ENCODE results near the gene CES2.
A peak's percentile ranks its signal among the peaks of the same experiment; 100 is the strongest.

CES2 gene

DNA sequence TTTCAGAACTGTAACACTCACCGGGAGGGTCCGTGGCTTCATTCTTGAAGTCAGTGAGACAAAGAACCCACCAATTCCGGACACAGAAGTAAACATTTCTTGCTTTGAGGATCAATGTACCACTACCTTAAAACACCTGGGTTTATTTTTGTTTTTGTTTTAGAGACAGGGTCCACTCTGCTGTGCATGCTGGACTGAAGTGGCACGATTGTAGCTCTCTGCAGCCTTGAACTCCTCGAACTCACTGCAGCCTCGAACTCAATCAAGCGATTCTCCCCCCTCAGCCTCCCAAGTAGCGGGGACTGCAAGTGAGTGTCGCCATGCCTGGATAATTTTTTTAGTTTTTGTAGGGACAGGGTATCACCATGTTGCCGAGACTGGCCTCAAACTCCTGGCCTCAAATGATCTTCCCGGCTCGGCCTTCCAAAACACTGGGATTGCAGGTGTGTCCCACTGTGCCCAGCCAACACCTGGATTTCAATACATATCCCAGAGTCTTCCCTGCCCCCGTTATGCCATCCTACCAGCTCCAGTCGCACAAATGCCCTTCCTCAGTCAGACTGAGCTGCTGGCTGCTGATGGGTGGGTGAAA, 40.1 kb downstream of the CES2 start:
- H3K9ac ChIP-seq (ENCODE audit: low read depth in 1 of 2, low read length in 2 of 2): no peak overlapping the region
- H3K4me3 ChIP-seq (ENCODE audit: low read depth in 1 of 2, low read length in 2 of 2): no peak overlapping the region
- H3K4me1 ChIP-seq (ENCODE audit: control insufficient read depth in 1 of 2, insufficient read depth in 2 of 2, low read length in 2 of 2): peaks cover 0 to 15% of the 10 kb centered on the region in 2 donors
- no peak overlapping the region for H3K27ac ChIP-seq (ENCODE audit: low read depth, low read length)
- peaks cover 0 to 19% of the 10 kb centered on the region in 2 donors for H3K36me3 ChIP-seq (ENCODE audit: control insufficient read depth in 1 of 2, insufficient read depth in 2 of 2, low read length in 2 of 2)
- no peaks in the 10 kb centered on the region for H3K9me3 ChIP-seq (ENCODE audit: control insufficient read depth in 1 of 2, low read length in 2 of 2)
- H3K27me3 ChIP-seq (ENCODE audit: control insufficient read depth in 1 of 2, insufficient read depth in 2 of 2, low read length in 2 of 2): no peaks in the 10 kb centered on the region

DNA sequence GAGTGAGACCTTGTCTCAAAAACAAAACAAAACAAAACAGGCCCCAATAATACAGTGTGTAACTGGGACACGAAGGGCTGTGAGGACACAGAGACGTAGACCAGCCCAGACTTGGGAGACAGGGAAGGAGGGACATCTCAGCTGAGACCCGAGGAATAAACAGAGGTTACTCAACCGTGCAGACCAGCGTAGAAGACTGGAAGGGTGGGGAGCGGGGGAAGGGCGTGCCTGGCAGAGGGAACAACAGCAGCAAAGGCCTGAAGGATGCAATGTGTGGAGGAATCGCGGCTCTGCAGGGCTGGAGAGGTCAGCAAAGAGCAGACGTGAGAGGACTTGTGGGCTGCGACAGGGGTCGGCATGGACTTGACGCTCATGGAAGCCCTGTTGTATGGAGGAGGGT, 41.4 kb downstream of the CES2 start:
- H3K27me3 ChIP-seq (ENCODE audit: control insufficient read depth in 1 of 2, insufficient read depth in 2 of 2, low read length in 2 of 2): no peaks in the 10 kb centered on the region
- H3K4me1 ChIP-seq (ENCODE audit: control insufficient read depth in 1 of 2, insufficient read depth in 2 of 2, low read length in 2 of 2): peaks cover 0 to 15% of the 10 kb centered on the region in 2 donors
- no peak overlapping the region for H3K27ac ChIP-seq (ENCODE audit: low read depth, low read length)
- H3K9ac ChIP-seq (ENCODE audit: low read depth in 1 of 2, low read length in 2 of 2): no peak overlapping the region
- H3K9me3 ChIP-seq (ENCODE audit: control insufficient read depth in 1 of 2, low read length in 2 of 2): no peaks in the 10 kb centered on the region
- H3K36me3 ChIP-seq (ENCODE audit: control insufficient read depth in 1 of 2, insufficient read depth in 2 of 2, low read length in 2 of 2): peaks cover 0 to 8% of the 10 kb centered on the region in 2 donors
- no peak overlapping the region for H3K4me3 ChIP-seq (ENCODE audit: low read depth in 1 of 2, low read length in 2 of 2)

- Histone ChIP-seq H3K9me3 (ENCODE audit: control insufficient read depth in 1 of 2, low read length in 2 of 2) (no peaks in the 10 kb centered on the region), H3K27me3 (ENCODE audit: control insufficient read depth in 1 of 2, insufficient read depth in 2 of 2, low read length in 2 of 2) (no peaks in the 10 kb centered on the region), H3K4me1 (ENCODE audit: control insufficient read depth in 1 of 2, insufficient read depth in 2 of 2, low read length in 2 of 2) (peaks cover 0 to 15% of the 10 kb centered on the region in 2 donors), H3K36me3 (ENCODE audit: control insufficient read depth in 1 of 2, insufficient read depth in 2 of 2, low read length in 2 of 2) (peaks cover 0 to 4% of the 10 kb centered on the region in 2 donors), H3K9ac (ENCODE audit: low read depth in 1 of 2, low read length in 2 of 2) (peak overlapping the region in 1 of 2 donors; percentile 25), H3K27ac (ENCODE audit: low read depth, low read length) (no peak overlapping the region), H3K4me3 (ENCODE audit: low read depth in 1 of 2, low read length in 2 of 2) (no peak overlapping the region)
Measured at GRCh38 chr16:66977341-66978113, 42.2 kb downstream of the CES2 start.

GRCh38 chr16:66979011-66979717, 43.8 kb downstream of the CES2 start:
- Histone ChIP-seq H3K4me1 (ENCODE audit: control insufficient read depth in 1 of 2, insufficient read depth in 2 of 2, low read length in 2 of 2) (peaks cover 0 to 15% of the 10 kb centered on the region in 2 donors), H3K9ac (ENCODE audit: low read depth in 1 of 2, low read length in 2 of 2) (no peak overlapping the region), H3K27ac (ENCODE audit: low read depth, low read length) (no peak overlapping the region), H3K27me3 (ENCODE audit: control insufficient read depth in 1 of 2, insufficient read depth in 2 of 2, low read length in 2 of 2) (no peaks in the 10 kb centered on the region), H3K36me3 (ENCODE audit: control insufficient read depth in 1 of 2, insufficient read depth in 2 of 2, low read length in 2 of 2) (no peaks in the 10 kb centered on the region), H3K4me3 (ENCODE audit: low read depth in 1 of 2, low read length in 2 of 2) (no peak overlapping the region), H3K9me3 (ENCODE audit: control insufficient read depth in 1 of 2, low read length in 2 of 2) (no peaks in the 10 kb centered on the region)

GRCh38 chr16:66983033-66983432, 47.7 kb downstream of the CES2 start:
- H3K4me1 ChIP-seq (ENCODE audit: control insufficient read depth in 1 of 2, insufficient read depth in 2 of 2, low read length in 2 of 2): no peaks in the 10 kb centered on the region
- H3K9me3 ChIP-seq (ENCODE audit: control insufficient read depth in 1 of 2, low read length in 2 of 2): no peaks in the 10 kb centered on the region
- H3K4me3 ChIP-seq (ENCODE audit: low read depth in 1 of 2, low read length in 2 of 2): no peak overlapping the region
- no peak overlapping the region for H3K9ac ChIP-seq (ENCODE audit: low read depth in 1 of 2, low read length in 2 of 2)
- no peaks in the 10 kb centered on the region for H3K36me3 ChIP-seq (ENCODE audit: control insufficient read depth in 1 of 2, insufficient read depth in 2 of 2, low read length in 2 of 2)
- no peaks in the 10 kb centered on the region for H3K27me3 ChIP-seq (ENCODE audit: control insufficient read depth in 1 of 2, insufficient read depth in 2 of 2, low read length in 2 of 2)
- no peak overlapping the region for H3K27ac ChIP-seq (ENCODE audit: low read depth, low read length)

GRCh38 chr16:66984892-66985311, 49.6 kb downstream of the CES2 start:
- Histone ChIP-seq H3K27me3 (ENCODE audit: control insufficient read depth in 1 of 2, insufficient read depth in 2 of 2, low read length in 2 of 2) (no peaks in the 10 kb centered on the region), H3K9ac (ENCODE audit: low read depth in 1 of 2, low read length in 2 of 2) (no peak overlapping the region), H3K4me1 (ENCODE audit: control insufficient read depth in 1 of 2, insufficient read depth in 2 of 2, low read length in 2 of 2) (no peaks in the 10 kb centered on the region), H3K36me3 (ENCODE audit: control insufficient read depth in 1 of 2, insufficient read depth in 2 of 2, low read length in 2 of 2) (no peaks in the 10 kb centered on the region), H3K9me3 (ENCODE audit: control insufficient read depth in 1 of 2, low read length in 2 of 2) (no peaks in the 10 kb centered on the region), H3K4me3 (ENCODE audit: low read depth in 1 of 2, low read length in 2 of 2) (no peak overlapping the region), H3K27ac (ENCODE audit: low read depth, low read length) (no peak overlapping the region)

- Histone ChIP-seq H3K27me3 (ENCODE audit: control insufficient read depth in 1 of 2, insufficient read depth in 2 of 2, low read length in 2 of 2) (no peaks in the 10 kb centered on the region), H3K36me3 (ENCODE audit: control insufficient read depth in 1 of 2, insufficient read depth in 2 of 2, low read length in 2 of 2) (no peaks in the 10 kb centered on the region), H3K9ac (ENCODE audit: low read depth in 1 of 2, low read length in 2 of 2) (no peak overlapping the region), H3K4me1 (ENCODE audit: control insufficient read depth in 1 of 2, insufficient read depth in 2 of 2, low read length in 2 of 2) (no peaks in the 10 kb centered on the region), H3K9me3 (ENCODE audit: control insufficient read depth in 1 of 2, low read length in 2 of 2) (no peaks in the 10 kb centered on the region), H3K27ac (ENCODE audit: low read depth, low read length) (no peak overlapping the region), H3K4me3 (ENCODE audit: low read depth in 1 of 2, low read length in 2 of 2) (no peak overlapping the region)
Measured at GRCh38 chr16:66986559-66986958, 51.2 kb downstream of the CES2 start.

- H3K4me3 ChIP-seq (ENCODE audit: low read depth in 1 of 2, low read length in 2 of 2): no peak within 1 kb of the TSS
- H3K4me1 ChIP-seq (ENCODE audit: control insufficient read depth in 1 of 2, insufficient read depth in 2 of 2, low read length in 2 of 2): no peaks in the 10 kb centered on the region
- no peaks in the 10 kb centered on the region for H3K9me3 ChIP-seq (ENCODE audit: control insufficient read depth in 1 of 2, low read length in 2 of 2)
- H3K27me3 ChIP-seq (ENCODE audit: control insufficient read depth in 1 of 2, insufficient read depth in 2 of 2, low read length in 2 of 2): no peaks in the 10 kb centered on the region
- H3K36me3 ChIP-seq (ENCODE audit: control insufficient read depth in 1 of 2, insufficient read depth in 2 of 2, low read length in 2 of 2): no peaks in the 10 kb centered on the region
- no peak within 1 kb of the TSS for H3K27ac ChIP-seq (ENCODE audit: low read depth, low read length)
- no peak within 1 kb of the TSS for H3K9ac ChIP-seq (ENCODE audit: low read depth in 1 of 2, low read length in 2 of 2)
Measured at GRCh38 chr16:66988197-66988788, 53.0 kb downstream of the CES2 start, which contains the start of gene CES4A. TSS of gene CES4A (plus strand) at chr16:66988589. CDS start at chr16:66988773, 184 bp downstream.

DNA sequence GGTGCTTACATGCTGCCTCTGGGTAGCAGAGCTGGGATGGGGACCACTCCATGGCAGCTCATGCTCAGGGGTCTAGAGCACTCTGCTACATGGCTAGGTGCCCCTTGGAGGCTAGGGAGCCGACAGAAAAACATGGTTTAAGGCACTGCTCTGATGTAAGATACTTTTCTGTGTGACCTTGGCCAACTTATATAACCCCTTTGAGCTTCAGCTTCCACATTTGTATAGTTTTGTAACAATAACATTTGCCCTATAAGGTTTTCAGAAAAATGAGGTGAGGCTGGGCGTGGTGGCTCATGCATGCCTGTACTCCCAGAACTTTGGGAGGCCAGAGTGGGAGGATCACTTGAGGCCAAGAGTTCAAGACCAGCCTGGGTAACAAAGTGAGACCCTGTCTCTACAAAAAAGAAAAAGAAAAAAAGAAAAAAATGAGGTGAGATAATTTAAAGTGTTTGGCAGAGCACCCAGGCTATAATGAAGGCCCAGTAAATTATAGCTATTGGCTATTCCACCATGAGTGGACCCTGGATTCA, 56.3 kb downstream of the CES2 start:
- no peaks in the 10 kb centered on the region for H3K27me3 ChIP-seq (ENCODE audit: control insufficient read depth in 1 of 2, insufficient read depth in 2 of 2, low read length in 2 of 2)
- no peak overlapping the region for H3K4me3 ChIP-seq (ENCODE audit: low read depth in 1 of 2, low read length in 2 of 2)
- peaks cover 0 to 4% of the 10 kb centered on the region in 2 donors for H3K4me1 ChIP-seq (ENCODE audit: control insufficient read depth in 1 of 2, insufficient read depth in 2 of 2, low read length in 2 of 2)
- H3K9me3 ChIP-seq (ENCODE audit: control insufficient read depth in 1 of 2, low read length in 2 of 2): no peaks in the 10 kb centered on the region
- no peaks in the 10 kb centered on the region for H3K36me3 ChIP-seq (ENCODE audit: control insufficient read depth in 1 of 2, insufficient read depth in 2 of 2, low read length in 2 of 2)
- no peak overlapping the region for H3K27ac ChIP-seq (ENCODE audit: low read depth, low read length)
- no peak overlapping the region for H3K9ac ChIP-seq (ENCODE audit: low read depth in 1 of 2, low read length in 2 of 2)

Data from duodenal mucosa (tissue), 2 donors.